ENCODE measurements around the gene GABRG3. TPM values are rescaled to one million over a fixed set of nuclear protein-coding genes. Genes with fewer than 3 reads are reported as not detected.

The GABRG3 gene
- total and polyA plus RNA-seq, 2 of the 4 experiments (the other 2 are of a cell fraction), result not detected

GRCh38 chr15:27414168-27414870, 443.3 kb downstream of the GABRG3 start:
- in situ Hi-C loops (cut with MboI; ENCODE audit: low sequenced_read_pairs) (no loop called here), dilution Hi-C loops (cut with HindIII; ENCODE audit: low sequenced_read_pairs, unreplicated experiment) (no loop called here), intact Hi-C loops (cut with micrococcal nuclease) (no loop called here)
- H2AK9ac ChIP-seq (replicated peaks; ENCODE audit: low read depth, low read length, poor library complexity), result no peak overlapping the region
- no peak for ATAC-seq (ENCODE audit: low read depth)
- H2AK5ac ChIP-seq (ENCODE audit: low read depth, low read length), result no peak overlapping the region
- no peak overlapping the region for H3K27ac ChIP-seq (ENCODE audit: insufficient read depth, low read length)
- no peak overlapping the region for H4K91ac ChIP-seq (ENCODE audit: insufficient read depth, low read depth, low read length)
- H3K27me3 ChIP-seq (ENCODE audit: control insufficient read depth, insufficient read depth, low read length), result no peaks in the 10 kb centered on the region
- no peak overlapping the region for H3K4ac ChIP-seq (ENCODE audit: low read depth, low read length)
- H3K18ac ChIP-seq (ENCODE audit: low read depth, low read length), result no peak overlapping the region
- H4K8ac ChIP-seq (ENCODE audit: low read depth in 2 of 2, low read length in 2 of 2), result no peak overlapping the region
- H2BK120ac ChIP-seq (ENCODE audit: low read depth, low read length), result no peak overlapping the region
- ChIA-PET CTCF (no interaction called here), POLR2A (ENCODE audit: unreplicated experiment) (no interaction called here)
- no peaks in the 10 kb centered on the region for H3K4me1 ChIP-seq (ENCODE audit: control insufficient read depth, insufficient read depth, low read length)
- no peaks in the 10 kb centered on the region for H3K79me1 ChIP-seq (ENCODE audit: low read depth in 1 of 2, low read length in 2 of 2)
- no peak overlapping the region for H3K4me2 ChIP-seq (ENCODE audit: low read depth, low read length)
- no TSS peak for BruUV-seq (replicated peaks)
- H2AFZ ChIP-seq (replicated peaks; ENCODE audit: low read length, poor library complexity), result no peak overlapping the region
- H2BK5ac ChIP-seq (ENCODE audit: low read depth, low read length, poor library complexity, severe bottlenecking), result no peak overlapping the region
- H3K9ac ChIP-seq (ENCODE audit: low read depth, low read length), result no peak overlapping the region
- no peak overlapping the region for H3K4me3 ChIP-seq (ENCODE audit: insufficient read depth, low read depth, low read length)
- H3K9me1 ChIP-seq (ENCODE audit: insufficient read depth, low read length), result no peaks in the 10 kb centered on the region
- no peak overlapping the region for H3K14ac ChIP-seq (replicated peaks; ENCODE audit: low read depth, low read length)
- H2BK15ac ChIP-seq (ENCODE audit: low read depth, low read length), result no peak overlapping the region
- TF ChIP-seq ELK1 (IDR thresholded peaks at IDR 0.05; ENCODE audit: borderline replicate concordance, low read depth, low read length) (no peak), MAFK (IDR thresholded peaks at IDR 0.05; ENCODE audit: low read depth, low read length) (no peak), RCOR1 (IDR thresholded peaks at IDR 0.05; ENCODE audit: insufficient replicate concordance, low read length) (no peak), FOS (IDR thresholded peaks at IDR 0.05; ENCODE audit: low read depth, low read length) (no peak), BHLHE40 (IDR thresholded peaks at IDR 0.05; ENCODE audit: low read depth, low read length) (no peak), CEBPB (IDR thresholded peaks at IDR 0.05; ENCODE audit: low read depth, low read length) (no peak), RFX5 (IDR thresholded peaks at IDR 0.05; ENCODE audit: low read depth, low read length) (no peak), MAZ (IDR thresholded peaks at IDR 0.05; ENCODE audit: borderline replicate concordance, low read depth, low read length) (no peak), RAD21 (IDR thresholded peaks at IDR 0.05; ENCODE audit: low read length) (no peak), POLR2A (IDR thresholded peaks at IDR 0.05; ENCODE audit: low read depth, low read length) (no peak)
- no peaks in the 10 kb centered on the region for H3K36me3 ChIP-seq (ENCODE audit: control insufficient read depth, insufficient read depth, low read length)
- H3K23ac ChIP-seq (ENCODE audit: low read depth, low read length), result no peak overlapping the region
- no peak overlapping the region for H3K56ac ChIP-seq (ENCODE audit: extremely low read depth, insufficient read depth, low read length)
- H4K20me1 ChIP-seq (ENCODE audit: insufficient read depth, low read length), result no peaks in the 10 kb centered on the region
- H3K9me3 ChIP-seq (ENCODE audit: control insufficient read depth, insufficient read depth, low read length), result peaks cover 31% of the 10 kb centered on the region
- no CpG with 5 or more reads among the region's 7 CpGs for WGBS, 2 experiments (ENCODE audit: extremely low coverage in 2 of 2, insufficient read length in 1 of 2)
- DNase-seq, result no peak
- H2BK20ac ChIP-seq (ENCODE audit: low read depth, low read length), result no peak overlapping the region
- H4K5ac ChIP-seq (ENCODE audit: low read depth, low read length), result no peak overlapping the region

Measured in IMR-90 (cell line).